Fibroblast of villous mesenchyme (primary cell): ENCODE data around the gene TFF2. TPM values are rescaled to one million over a fixed set of nuclear protein-coding genes. Genes with fewer than 3 reads are reported as not detected.

Experiments used
- DNase-seq: peaks from one replicate; pipeline ENCODE4 v3.0.0-alpha.2; 2010; ENCODE audit warnings: low read depth
- H3K4me3 ChIP-seq: 2 replicates; pipeline ENCODE4 v1.5.1; 2011; ENCODE audit warnings: low read depth, mild to moderate bottlenecking, low read length
- total RNA-seq: library from RNA; depleted of rRNA; stranded (reverse); fragments of >200 nt; gene quantifications from 2 replicates; pipeline ENCODE4 v1.2.3, GENCODE V29; 2012
- TF ChIP-seq, protein P1 (sequence below): IDR thresholded peaks from 2 replicates; pipeline ENCODE4 v1.5.1; 2012; ENCODE audit warnings: low read depth, mild to moderate bottlenecking, low read length; ENCODE audit not compliant: insufficient read depth

Gene TFF2
- total RNA-seq, 1 donor, result not detected

DNA sequence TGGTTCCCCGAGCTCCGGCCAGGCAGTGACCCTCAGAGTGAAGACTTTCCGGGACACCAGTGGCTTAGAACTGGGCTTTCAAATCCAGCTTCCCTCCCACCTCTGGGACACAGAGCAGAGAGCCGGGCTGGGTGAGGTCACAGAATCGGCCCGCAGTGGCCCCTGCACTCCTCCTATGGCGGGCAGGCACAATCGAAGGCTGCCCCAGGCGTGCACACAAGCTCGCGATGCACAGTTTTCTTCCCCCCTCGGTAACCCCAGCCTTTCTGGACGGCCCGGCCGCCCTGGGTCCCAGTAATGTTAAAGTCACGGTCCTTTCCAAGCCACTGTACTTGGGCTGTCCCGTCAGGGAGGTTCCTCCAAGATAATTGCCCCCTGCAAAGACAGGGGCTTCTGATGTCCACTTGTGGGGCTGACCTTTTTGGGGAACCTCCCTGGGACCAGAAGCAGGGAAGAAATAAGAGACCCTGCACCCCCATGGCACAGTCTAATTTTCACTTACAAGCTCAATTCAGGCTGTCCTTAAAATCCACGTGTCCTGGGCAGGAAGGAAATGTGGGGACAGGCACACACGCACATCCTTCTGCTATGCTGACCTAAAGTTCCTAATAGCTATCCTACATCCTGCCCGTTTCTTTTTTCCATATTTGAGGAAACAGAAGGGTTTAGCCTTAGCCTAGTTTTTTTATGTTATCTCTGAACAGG lies 49.3 kb downstream of the TFF2 start:
- no peak overlapping the region for H3K4me3 ChIP-seq
- TF ChIP-seq, protein P1, sequence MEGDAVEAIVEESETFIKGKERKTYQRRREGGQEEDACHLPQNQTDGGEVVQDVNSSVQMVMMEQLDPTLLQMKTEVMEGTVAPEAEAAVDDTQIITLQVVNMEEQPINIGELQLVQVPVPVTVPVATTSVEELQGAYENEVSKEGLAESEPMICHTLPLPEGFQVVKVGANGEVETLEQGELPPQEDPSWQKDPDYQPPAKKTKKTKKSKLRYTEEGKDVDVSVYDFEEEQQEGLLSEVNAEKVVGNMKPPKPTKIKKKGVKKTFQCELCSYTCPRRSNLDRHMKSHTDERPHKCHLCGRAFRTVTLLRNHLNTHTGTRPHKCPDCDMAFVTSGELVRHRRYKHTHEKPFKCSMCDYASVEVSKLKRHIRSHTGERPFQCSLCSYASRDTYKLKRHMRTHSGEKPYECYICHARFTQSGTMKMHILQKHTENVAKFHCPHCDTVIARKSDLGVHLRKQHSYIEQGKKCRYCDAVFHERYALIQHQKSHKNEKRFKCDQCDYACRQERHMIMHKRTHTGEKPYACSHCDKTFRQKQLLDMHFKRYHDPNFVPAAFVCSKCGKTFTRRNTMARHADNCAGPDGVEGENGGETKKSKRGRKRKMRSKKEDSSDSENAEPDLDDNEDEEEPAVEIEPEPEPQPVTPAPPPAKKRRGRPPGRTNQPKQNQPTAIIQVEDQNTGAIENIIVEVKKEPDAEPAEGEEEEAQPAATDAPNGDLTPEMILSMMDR, result no peak
- DNase-seq, result no peak

DNA sequence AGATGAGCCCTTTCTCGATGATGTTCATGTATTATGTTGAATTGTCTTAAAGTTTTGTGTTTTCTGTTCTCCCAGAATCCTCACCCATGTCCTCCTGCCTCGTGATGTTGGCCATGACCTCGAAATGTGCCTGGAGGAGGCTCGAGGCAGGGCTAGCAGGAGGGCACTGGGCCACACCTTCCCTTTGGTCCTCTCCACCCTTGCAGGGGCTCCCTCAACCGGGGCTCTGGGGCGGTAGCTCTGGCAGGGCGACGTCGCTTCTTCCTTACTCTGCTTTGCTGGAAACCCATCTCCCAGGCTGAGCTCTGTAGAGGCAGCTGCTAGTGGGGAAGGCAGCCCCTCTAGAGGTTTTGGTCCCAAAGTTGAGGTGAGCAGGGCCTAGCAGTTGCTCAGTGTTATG lies 49.8 kb downstream of the TFF2 start:
- TF ChIP-seq, protein P1, result no peak
- no peak overlapping the region for H3K4me3 ChIP-seq
- no peak for DNase-seq

DNA sequence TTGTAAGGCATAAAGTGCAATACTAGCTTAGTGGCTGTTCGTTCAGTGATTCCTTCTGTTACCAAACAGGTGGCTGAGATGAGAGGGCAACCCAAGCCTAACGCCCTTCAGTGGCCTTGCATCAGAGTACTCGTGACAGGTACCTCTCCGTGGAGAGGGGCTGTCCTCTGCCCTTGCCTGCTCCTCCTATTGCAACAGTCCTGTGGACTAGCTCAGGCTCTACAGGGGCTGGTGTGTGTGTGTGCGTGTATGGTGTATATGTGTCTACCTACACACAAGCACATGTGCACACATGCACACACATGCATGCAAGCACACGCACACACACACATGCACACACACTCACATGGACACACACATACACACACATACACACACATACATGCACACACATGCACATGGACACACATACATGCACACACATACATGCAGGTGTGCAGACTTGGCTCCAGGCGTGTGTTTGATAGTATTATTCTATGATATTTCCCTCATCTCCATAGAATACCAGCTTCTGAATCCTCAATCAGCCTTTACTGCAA lies 50.7 kb downstream of the TFF2 start:
- TF ChIP-seq, protein P1, result no peak
- no peak overlapping the region for H3K4me3 ChIP-seq
- no peak for DNase-seq

DNA sequence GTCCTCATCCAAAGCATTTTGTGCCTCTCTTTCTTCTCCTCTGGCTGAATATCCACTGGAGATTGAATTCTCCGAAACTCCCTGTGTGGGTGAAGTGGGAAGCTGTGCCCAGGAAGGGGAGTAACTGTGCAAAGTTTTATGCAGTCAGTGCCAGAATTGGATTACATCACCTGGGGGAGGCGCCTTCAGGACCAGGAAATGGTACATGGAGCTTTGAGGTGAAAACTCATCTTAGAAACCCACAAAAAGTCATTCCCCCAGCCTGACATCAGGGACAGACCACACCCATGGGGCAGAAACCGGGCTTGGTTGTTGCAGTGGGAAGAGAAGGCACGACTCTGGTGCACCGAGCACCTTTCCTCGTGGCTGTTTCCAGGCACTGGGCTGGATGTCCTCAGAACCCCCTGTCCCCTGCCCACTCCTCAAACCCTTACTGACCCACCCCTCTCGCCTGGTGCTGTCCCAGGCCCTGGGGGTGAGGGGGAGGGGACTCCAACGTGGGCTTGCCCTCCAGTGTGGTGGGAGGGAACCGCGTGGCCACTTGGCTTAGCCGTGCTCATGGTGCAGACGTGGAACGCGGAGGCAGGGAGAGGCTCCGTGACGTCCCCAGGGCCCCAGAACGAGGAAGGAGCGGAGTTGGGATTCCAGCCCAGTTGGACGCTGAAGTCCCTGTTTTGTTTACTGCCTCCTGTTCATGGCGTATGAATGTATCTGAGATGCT lies 51.3 kb downstream of the TFF2 start:
- TF ChIP-seq, protein P1, result no peak
- no peak for DNase-seq
- no peak overlapping the region for H3K4me3 ChIP-seq

DNA sequence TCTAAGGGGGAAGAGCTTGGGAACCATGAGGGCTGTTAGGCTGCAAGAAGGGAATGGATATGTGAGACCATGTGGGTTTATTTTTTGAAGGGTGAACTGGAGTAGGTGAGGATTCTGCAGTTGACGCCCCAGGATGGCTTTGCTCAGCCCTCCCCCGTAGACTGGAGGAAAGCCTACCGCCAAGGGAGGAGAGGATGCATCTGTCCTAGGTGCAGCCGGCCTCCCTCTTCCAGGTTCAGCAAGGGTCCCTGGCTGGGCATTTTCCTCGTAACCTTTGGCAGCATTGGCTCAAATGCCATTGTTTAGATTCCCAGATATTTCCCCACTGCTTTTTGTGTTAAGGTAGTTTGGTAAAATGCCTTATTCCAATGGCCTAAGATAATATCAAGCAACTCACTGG lies 52.1 kb downstream of the TFF2 start:
- no peak overlapping the region for H3K4me3 ChIP-seq
- TF ChIP-seq, protein P1, result no peak
- no peak for DNase-seq

DNA sequence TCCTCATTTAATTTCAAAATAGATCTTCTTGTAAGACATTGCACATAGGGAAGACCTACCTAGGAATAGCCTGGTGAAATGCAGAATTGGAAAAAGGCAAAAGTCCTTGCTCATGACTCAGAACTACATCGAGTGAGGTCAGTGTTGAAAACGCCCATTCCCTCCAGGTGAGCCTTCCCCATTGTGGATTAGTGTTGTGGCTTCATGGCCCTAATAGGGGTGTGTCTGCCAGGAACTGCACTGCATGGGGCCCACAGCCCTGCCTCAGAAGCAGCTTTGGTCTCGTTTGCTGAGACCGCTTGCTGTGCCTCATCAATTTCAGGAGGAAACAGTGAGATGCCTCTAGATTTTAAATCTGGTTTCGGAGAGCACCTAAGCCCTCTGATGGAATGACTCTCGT lies 52.6 kb downstream of the TFF2 start:
- TF ChIP-seq, protein P1, result no peak
- H3K4me3 ChIP-seq, result no peak overlapping the region
- no peak for DNase-seq
